Endothelial cell (in vitro differentiated cells): ENCODE data around the gene RASSF6. TPM values are rescaled to one million over a fixed set of nuclear protein-coding genes. Genes with fewer than 3 reads are reported as not detected.

Experiments
- DNase-seq: peaks from one replicate; pipeline ENCODE4 v3.0.0; 2021; ENCODE audit warnings: low spot score
- H3K27ac Mint-ChIP-seq: one replicate; pipeline ENCODE4 v1.8.0; 2021; ENCODE audit warnings: mixed read lengths, inconsistent platforms; ENCODE audit not compliant: unreplicated experiment
- H3K27me3 Mint-ChIP-seq: one replicate; pipeline ENCODE4 v1.8.0; 2021; ENCODE audit warnings: mild to moderate bottlenecking, moderate library complexity, mixed read lengths, inconsistent platforms; ENCODE audit not compliant: unreplicated experiment
- H3K36me3 Mint-ChIP-seq: one replicate; pipeline ENCODE4 v1.8.0; 2021; ENCODE audit warnings: mild to moderate bottlenecking, low read depth, mixed read lengths, inconsistent platforms; ENCODE audit not compliant: unreplicated experiment
- H3K4me1 Mint-ChIP-seq: one replicate; pipeline ENCODE4 v1.8.0; 2021; ENCODE audit warnings: mild to moderate bottlenecking, mixed read lengths, inconsistent platforms; ENCODE audit not compliant: unreplicated experiment
- H3K4me3 Mint-ChIP-seq: one replicate; pipeline ENCODE4 v1.8.0; 2021; ENCODE audit warnings: mild to moderate bottlenecking, mixed read lengths, inconsistent platforms; ENCODE audit not compliant: unreplicated experiment
- H3K9me3 Mint-ChIP-seq: one replicate; pipeline ENCODE4 v1.8.0; 2021; ENCODE audit warnings: mixed read lengths, inconsistent platforms; ENCODE audit not compliant: unreplicated experiment
- total RNA-seq: library from RNA; stranded (reverse); fragmentation: NEBNext Ultra II Directional; extraction: Animal tissue kit (Norgen Biotek cat#: 25700); gene quantifications from one replicate; pipeline ENCODE4 v1.2.1, GENCODE V29; 2021; ENCODE audit not compliant: unreplicated experiment
- TF ChIP-seq, protein P1 (sequence below): fragments of 200-600 bp; sonication (generic); IDR thresholded peaks from one replicate; pipeline ENCODE4 v1.5.0; 2021; ENCODE audit warnings: antibody characterized with exemption; ENCODE audit not compliant: unreplicated experiment

Gene RASSF6
- total RNA-seq, 1 donor from 2014 or later = not detected

DNA sequence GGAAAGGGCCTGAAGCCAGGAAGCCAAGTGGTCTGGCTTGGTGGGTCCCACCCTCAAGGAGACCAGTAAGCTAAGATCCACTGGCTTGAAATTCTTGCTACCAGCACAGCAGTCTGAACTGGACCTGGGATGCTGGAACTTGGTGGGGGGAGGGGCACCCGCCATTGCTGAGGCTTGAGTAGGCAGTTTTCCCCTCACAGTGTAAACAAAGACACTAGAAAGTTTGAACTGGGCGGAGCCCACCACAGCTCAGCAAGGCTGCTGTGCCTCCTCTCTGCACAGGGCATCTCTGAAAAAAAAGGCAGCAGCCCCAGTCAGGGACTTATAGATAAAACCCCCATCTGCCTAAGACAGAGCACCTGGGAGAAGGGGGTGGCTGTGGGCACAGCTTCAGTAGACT is 75.6 kb downstream of the RASSF6 start:
- no peak for DNase-seq

DNA sequence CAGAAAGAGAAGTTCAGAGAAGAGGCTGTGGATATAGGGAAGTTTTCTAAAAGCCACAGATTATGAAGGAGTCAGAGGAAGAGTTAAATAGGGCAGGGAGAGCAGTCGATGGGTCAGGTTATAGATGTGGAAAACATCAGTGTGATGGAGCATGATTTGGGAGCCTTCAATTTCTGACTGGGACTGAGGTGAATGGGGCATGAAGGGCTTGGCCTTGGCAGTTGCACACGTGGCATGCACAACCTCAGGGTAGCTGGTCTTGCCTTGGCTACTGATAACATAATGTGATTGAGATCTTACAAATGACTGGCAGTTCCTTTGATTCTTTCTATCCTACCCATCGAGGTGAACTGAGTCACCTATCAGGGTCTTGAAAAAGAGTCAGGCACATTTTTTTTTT is 79.0 kb downstream of the RASSF6 start:
- no peak for DNase-seq
- Mint-ChIP-seq H3K4me3 (no peak overlapping the region), H3K9me3 (no peaks in the 10 kb centered on the region), H3K36me3 (no peaks in the 10 kb centered on the region), H3K27me3 (peaks cover 1% of the 10 kb centered on the region), H3K27ac (no peak overlapping the region), H3K4me1 (no peaks in the 10 kb centered on the region)
- TF ChIP-seq, protein P1, sequence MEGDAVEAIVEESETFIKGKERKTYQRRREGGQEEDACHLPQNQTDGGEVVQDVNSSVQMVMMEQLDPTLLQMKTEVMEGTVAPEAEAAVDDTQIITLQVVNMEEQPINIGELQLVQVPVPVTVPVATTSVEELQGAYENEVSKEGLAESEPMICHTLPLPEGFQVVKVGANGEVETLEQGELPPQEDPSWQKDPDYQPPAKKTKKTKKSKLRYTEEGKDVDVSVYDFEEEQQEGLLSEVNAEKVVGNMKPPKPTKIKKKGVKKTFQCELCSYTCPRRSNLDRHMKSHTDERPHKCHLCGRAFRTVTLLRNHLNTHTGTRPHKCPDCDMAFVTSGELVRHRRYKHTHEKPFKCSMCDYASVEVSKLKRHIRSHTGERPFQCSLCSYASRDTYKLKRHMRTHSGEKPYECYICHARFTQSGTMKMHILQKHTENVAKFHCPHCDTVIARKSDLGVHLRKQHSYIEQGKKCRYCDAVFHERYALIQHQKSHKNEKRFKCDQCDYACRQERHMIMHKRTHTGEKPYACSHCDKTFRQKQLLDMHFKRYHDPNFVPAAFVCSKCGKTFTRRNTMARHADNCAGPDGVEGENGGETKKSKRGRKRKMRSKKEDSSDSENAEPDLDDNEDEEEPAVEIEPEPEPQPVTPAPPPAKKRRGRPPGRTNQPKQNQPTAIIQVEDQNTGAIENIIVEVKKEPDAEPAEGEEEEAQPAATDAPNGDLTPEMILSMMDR = no peak

More for the DNA sequence above, 75.6 kb downstream of the RASSF6 start:
- TF ChIP-seq, protein P1 = no peak
- H3K36me3 Mint-ChIP-seq = no peaks in the 10 kb centered on the region
- H3K4me3 Mint-ChIP-seq = no peak overlapping the region
- no peaks in the 10 kb centered on the region for H3K4me1 Mint-ChIP-seq
- H3K27ac Mint-ChIP-seq = no peak overlapping the region
- H3K9me3 Mint-ChIP-seq = no peaks in the 10 kb centered on the region
- peaks cover 1% of the 10 kb centered on the region for H3K27me3 Mint-ChIP-seq

DNA sequence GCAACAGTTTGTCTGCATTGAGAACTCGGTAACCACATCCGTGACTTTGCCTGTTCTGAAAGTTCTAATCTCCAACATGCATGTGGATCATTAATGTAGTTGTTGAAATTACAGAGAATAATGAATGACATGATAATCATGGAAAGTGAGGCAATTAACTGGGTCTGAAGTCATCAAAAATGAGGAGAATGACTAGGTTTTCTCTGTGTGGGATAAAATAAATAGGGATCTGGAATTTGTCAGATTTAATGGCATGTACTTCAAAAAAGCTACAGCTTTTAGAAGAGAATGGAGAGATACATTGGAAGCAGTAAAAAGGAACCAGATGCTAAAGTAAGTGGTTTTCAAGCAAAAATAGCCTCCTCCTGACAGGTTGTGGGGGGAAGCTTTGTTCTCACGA is 79.4 kb downstream of the RASSF6 start:
- TF ChIP-seq, protein P1 = no peak
- H3K36me3 Mint-ChIP-seq = no peaks in the 10 kb centered on the region
- no peaks in the 10 kb centered on the region for H3K4me1 Mint-ChIP-seq
- H3K4me3 Mint-ChIP-seq = no peak overlapping the region
- H3K27me3 Mint-ChIP-seq = peaks cover 1% of the 10 kb centered on the region
- no peaks in the 10 kb centered on the region for H3K9me3 Mint-ChIP-seq
- DNase-seq = no peak
- no peak overlapping the region for H3K27ac Mint-ChIP-seq

DNA sequence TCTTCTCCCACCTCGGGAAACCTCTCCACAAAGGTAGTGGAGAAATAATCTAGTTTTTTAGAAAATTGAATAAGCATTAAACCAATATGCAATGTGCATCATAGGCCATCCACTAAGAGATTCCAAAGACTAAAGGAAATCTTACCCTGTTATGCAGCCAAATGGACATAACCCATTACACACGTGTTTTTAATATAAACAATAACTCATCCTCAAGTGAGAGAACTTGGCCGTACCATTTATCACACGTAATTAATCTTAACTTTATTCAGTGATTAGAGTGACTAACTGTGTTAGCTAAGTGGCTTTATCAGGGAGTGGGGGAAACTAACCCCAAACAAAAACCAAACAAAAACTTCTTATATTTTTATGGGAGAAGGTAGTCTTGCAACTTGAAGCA is 80.8 kb downstream of the RASSF6 start:
- Mint-ChIP-seq H3K9me3 (no peaks in the 10 kb centered on the region), H3K4me1 (no peaks in the 10 kb centered on the region), H3K27me3 (no peaks in the 10 kb centered on the region), H3K36me3 (no peaks in the 10 kb centered on the region), H3K4me3 (no peak overlapping the region), H3K27ac (no peak overlapping the region)
- TF ChIP-seq, protein P1 = no peak
- DNase-seq = no peak

DNA sequence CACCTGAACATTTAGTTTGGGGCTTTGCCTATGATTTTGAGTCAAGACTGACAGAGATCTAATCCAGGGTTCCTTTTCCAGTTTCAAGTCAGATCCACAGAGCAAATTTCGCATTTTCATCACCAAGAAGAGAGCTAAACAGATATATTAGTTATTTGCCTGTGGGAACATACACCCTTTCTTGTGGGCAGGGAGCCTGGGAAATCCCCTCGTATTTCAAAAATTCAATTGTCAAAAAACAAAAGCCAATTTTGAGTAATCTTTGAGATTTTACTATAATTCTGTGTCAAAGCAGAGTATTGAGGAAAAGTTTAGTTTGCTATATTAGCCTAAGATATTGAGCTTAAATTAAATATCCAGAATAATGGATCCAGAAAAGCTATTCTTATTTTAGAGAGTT is 82.1 kb downstream of the RASSF6 start:
- no peak overlapping the region for H3K4me3 Mint-ChIP-seq
- no peaks in the 10 kb centered on the region for H3K36me3 Mint-ChIP-seq
- no peaks in the 10 kb centered on the region for H3K4me1 Mint-ChIP-seq
- no peaks in the 10 kb centered on the region for H3K9me3 Mint-ChIP-seq
- TF ChIP-seq, protein P1 = no peak
- H3K27me3 Mint-ChIP-seq = no peaks in the 10 kb centered on the region
- no peak for DNase-seq
- H3K27ac Mint-ChIP-seq = no peak overlapping the region
